K562 (cell line): Measurements from ENCODE around the gene DAB2IP. TPM values are rescaled to one million over a fixed set of nuclear protein-coding genes. Genes with fewer than 3 reads are reported as not detected.

Experiments
- ATAC-seq: fragments of 200-7000 bp; cut with Tn5 transposase; 3 replicates; pipeline ENCODE4 v1.9.1; 2020; ENCODE audit warnings: moderate library complexity
- BruUV-seq: library from RNA; stranded (reverse); fragments of 400-500 nt; replicated peaks from 2 replicates; lab custom pipeline; 2021; lab: Mats Ljungman, UMichigan
- CTCF ChIA-PET: fragments of 300-600 bp; formaldehyde crosslinking; extraction: SDS; loops from one replicate; lab custom pipeline; 2021; ENCODE audit warnings: low intra/inter-chr PET ratio; lab: Yijun Ruan, JAX
- POLR2A ChIA-PET: fragments of 300-600, 350-650 bp; sonication (Branson Sonifier 250); formaldehyde crosslinking; extraction: SDS; loops from one replicate; lab custom pipeline; 2021; ENCODE audit warnings: antibody characterized with exemption, inconsistent platforms; lab: Yijun Ruan, JAX
- DNase-seq, 4 experiments: peaks; one replicate each; pipeline versions ENCODE4 v3.0.0 to v3.0.0-alpha.2; 2011 to 2018; ENCODE audit warnings: low spot score in 3 of 4, mixed read lengths in 3 of 4; ENCODE audit errors: extremely low read depth in 1 of 4
- FAIRE-seq: peaks from 2 replicates; lab custom pipeline; 2011; peaks lifted over from hg19 to GRCh38; lab: Jason Lieb, UNC
- H2AFZ ChIP-seq: 2 replicates; pipeline ENCODE4 v1.6.0; 2011; ENCODE audit warnings: low read depth, low read length, control low read depth, inconsistent platforms
- H3K27ac ChIP-seq: fragments of 200-600 bp; 3 replicates; pipeline ENCODE4 v1.8.0; 2011; ENCODE audit warnings: low read depth, mild to moderate bottlenecking, control low read depth, inconsistent platforms, low read length, moderate library complexity, mixed read lengths; ENCODE audit errors: extremely low read depth
- H3K27me3 ChIP-seq, 2 experiments: fragments of 300-600 bp in 1 of 2; 2 replicates in 1 of 2; 3 replicates in 1 of 2; pipeline versions ENCODE4 v1.6.0 to v1.8.0; 2011; ENCODE audit warnings: inconsistent platforms in 2 of 2, low read length in 2 of 2, mild to moderate bottlenecking in 1 of 2, mixed read lengths in 1 of 2, moderate library complexity in 1 of 2; ENCODE audit not compliant: control insufficient read depth in 2 of 2, insufficient read depth in 2 of 2
- H3K36me3 ChIP-seq: fragments of 300-600 bp; 3 replicates; pipeline ENCODE4 v1.8.0; 2011; ENCODE audit warnings: mild to moderate bottlenecking, low read length, inconsistent platforms; ENCODE audit not compliant: control insufficient read depth, insufficient read depth
- H3K4me1 ChIP-seq, 2 experiments: fragments of 200-600 bp in 1 of 2; replicated peaks in 1 of 2; 2 replicates in 1 of 2; 3 replicates in 1 of 2; pipeline versions ENCODE4 v1.5.1 to v1.8.0; 2011; ENCODE audit warnings: inconsistent platforms in 2 of 2, low read length in 2 of 2, mild to moderate bottlenecking in 1 of 2, mixed read lengths in 1 of 2, moderate library complexity in 1 of 2; ENCODE audit not compliant: control insufficient read depth in 2 of 2, insufficient read depth in 2 of 2
- H3K4me2 ChIP-seq: 2 replicates; pipeline ENCODE4 v1.6.1; 2011; ENCODE audit warnings: low read length, control low read depth, inconsistent platforms, mixed read lengths; ENCODE audit not compliant: insufficient read depth
- H3K4me3 ChIP-seq: fragments of 200-600 bp; sonication (generic), shearing (Covaris generic); 2 replicates; pipeline ENCODE4 v1.5.1; 2016; ENCODE audit warnings: control low read depth, inconsistent platforms
- H3K79me2 ChIP-seq: fragments of 200-600 bp; 3 replicates; pipeline ENCODE4 v1.8.0; 2011; ENCODE audit warnings: low read length, inconsistent platforms; ENCODE audit not compliant: control insufficient read depth, insufficient read depth
- H3K9ac ChIP-seq, 2 experiments: 2 replicates each; pipeline versions ENCODE4 v1.6.0 to v1.6.1; 2011; ENCODE audit warnings: low read depth in 2 of 2, low read length in 2 of 2, control low read depth in 1 of 2, inconsistent platforms in 1 of 2, mild to moderate bottlenecking in 1 of 2, mixed read lengths in 1 of 2; ENCODE audit not compliant: insufficient read depth in 1 of 2
- H3K9me1 ChIP-seq: one replicate; pipeline ENCODE4 v1.6.0; 2011; ENCODE audit warnings: inconsistent platforms, mild to moderate bottlenecking, low read length, moderate library complexity; ENCODE audit not compliant: control insufficient read depth, insufficient read depth
- H3K9me3 ChIP-seq: replicated peaks from 2 replicates; pipeline ENCODE4 v1.5.1; 2011; ENCODE audit warnings: low read depth, low read length, inconsistent platforms; ENCODE audit not compliant: control insufficient read depth, insufficient read depth
- H4K20me1 ChIP-seq: replicated peaks from 2 replicates; pipeline ENCODE4 v1.6.1; 2011; ENCODE audit warnings: low read length, inconsistent platforms, mixed read lengths; ENCODE audit not compliant: control insufficient read depth, insufficient read depth
- ATF7 ChIP-seq: fragments of 450-650 bp; IDR thresholded peaks from 2 replicates; pipeline ENCODE4 v1.7.1; 2014; ENCODE audit warnings: mild to moderate bottlenecking, moderate library complexity
- GABPB1 ChIP-seq: sonication (generic); formaldehyde crosslinking; IDR thresholded peaks from 2 replicates; pipeline ENCODE4 v1.8.0; 2022; ENCODE audit warnings: mild to moderate bottlenecking, missing genetic modification reagents
- GATA2 ChIP-seq: sonication (generic); formaldehyde crosslinking; IDR thresholded peaks from 2 replicates; pipeline ENCODE4 v1.4.0; 2020; ENCODE audit warnings: mild to moderate bottlenecking, missing genetic modification reagents
- MCM7 ChIP-seq, 2 experiments: fragments of 450-650 bp; IDR thresholded peaks; 2 replicates each; pipeline ENCODE4 v1.6.1; 2016 to 2018
- NFE2L1 ChIP-seq: fragments of 450-650 bp; IDR thresholded peaks from 2 replicates; pipeline ENCODE4 v1.6.1; 2016; ENCODE audit warnings: missing genetic modification characterization, low read depth, mild to moderate bottlenecking, missing compliant biosample characterization, moderate library complexity, borderline replicate concordance
- POLR2AphosphoS2 ChIP-seq: IDR thresholded peaks from 2 replicates; pipeline ENCODE4 v1.6.1; 2012; ENCODE audit warnings: low read length, improper control_type of control experiment
- RAD51 ChIP-seq: fragments of 450-650 bp; IDR thresholded peaks from 2 replicates; pipeline ENCODE4 v1.7.1; 2016; ENCODE audit warnings: low read depth, mild to moderate bottlenecking, borderline replicate concordance
- SLC30A9 ChIP-seq: fragments of 250-450 bp; sonication (Bioruptor Pico); IDR thresholded peaks from 2 replicates; pipeline ENCODE4 v1.8.0; 2022; ENCODE audit warnings: mild to moderate bottlenecking, moderate library complexity
- TCFL5 ChIP-seq: fragments of 250-450 bp; sonication (Bioruptor Pico); conservative IDR thresholded peaks from 2 replicates; pipeline ENCODE4 v1.6.1; 2021; ENCODE audit warnings: mild to moderate bottlenecking, moderate library complexity, matching md5 sums
- ZNF551 ChIP-seq: fragments of 250-450 bp; sonication (Bioruptor Pico); IDR thresholded peaks from 2 replicates; pipeline ENCODE4 v1.5.0; 2021; ENCODE audit warnings: mild to moderate bottlenecking, moderate library complexity
- WGBS: fragments of 100-300 bp; shearing (Covaris generic); methylation state at CpG from one replicate; pipeline ENCODE4 v1.1.6; 2016; ENCODE audit warnings: low coverage, mixed read lengths; ENCODE audit not compliant: insufficient coverage; ENCODE audit errors: missing lambda C conversion rate; 5-methylcytosine and 5-hydroxymethylcytosine counted together
- in situ Hi-C: fragments of 300-500 bp; cut with MboI; formaldehyde crosslinking; loops from 4 replicates; pipeline ENCODE4 v1.15.0; 2018; ENCODE audit warnings: inconsistent platforms, mixed read lengths
- intact Hi-C: fragments of 100-400 bp; cut with micrococcal nuclease; formaldehyde crosslinking; loops from 2 replicates; pipeline ENCODE4 v1.14.2; 2022
- polyA plus RNA-seq, 8 experiments: library from polyadenylated mRNA; depleted of rRNA in 4 of 8; stranded (reverse) in 5 of 8; unstranded in 3 of 8; fragments of >200 nt; fragmentation: Nextera tagmentation in 2 of 8; fragmentation: Illumina TruSeq in 1 of 8; extraction: Ambion mirVana in 2 of 8; extraction: Trizol in 1 of 8; gene quantifications; 2 replicates each; pipeline versions ENCODE4 v1.2.1 to v1.2.3, GENCODE V29; 2011 to 2014; ENCODE audit warnings: inconsistent platforms in 1 of 8, missing spikeins in 1 of 8
- total RNA-seq, 7 experiments: library from RNA; depleted of rRNA in 6 of 7; stranded (reverse); fragments of >200 nt in 6 of 7; fragmentation: Illumina TruSeq in 2 of 7; extraction: Trizol in 2 of 7; gene quantifications; 2 replicates each; pipeline versions ENCODE4 v1.2.1 to v1.2.3, GENCODE V29; 2011 to 2021; ENCODE audit warnings: low replicate concordance in 1 of 7
- TF ChIP-seq, protein P1 (sequence below), 2 experiments: fragments of 450-650 bp; conservative IDR thresholded peaks; 2 replicates each; pipeline ENCODE4 v1.6.1; 2017; ENCODE audit warnings: mild to moderate bottlenecking in 2 of 2, moderate library complexity in 2 of 2

The DAB2IP gene
- total and polyA plus RNA-seq, 9 of the 15 experiments (the other 6 are each of a cell fraction or from before 2014, with no cell fraction given) = 0.04 to 0.31 (median 0.08) TPM; not detected in 5

DNA sequence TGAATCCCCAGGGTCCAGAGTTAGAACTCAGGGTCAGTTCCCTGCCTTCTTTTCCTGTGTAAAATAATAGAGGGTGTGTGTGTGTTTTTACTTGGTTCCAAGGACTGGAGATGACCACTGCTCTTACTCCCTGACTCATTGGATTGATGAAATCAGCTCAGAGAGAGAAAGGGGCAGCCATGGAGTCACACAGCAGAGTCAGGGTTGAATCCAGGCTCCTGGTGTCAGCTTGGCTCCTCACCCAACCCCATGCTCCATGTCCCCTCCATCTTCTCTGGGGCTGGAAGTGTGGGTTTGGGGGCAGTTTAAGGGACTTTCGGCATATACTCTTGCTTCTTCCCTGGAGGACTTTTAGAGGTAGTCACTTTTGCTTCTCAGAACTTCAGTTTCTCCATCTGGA is 21.6 kb downstream of the DAB2IP start:
- 0 out of 2 replicates have a peak, but pooled peaks cover 5% of the 10 kb centered on the region for H4K20me1 ChIP-seq
- no peak overlapping the region for H3K27ac ChIP-seq
- H3K9me3 ChIP-seq = no peaks in the 10 kb centered on the region
- H3K36me3 ChIP-seq = no peaks in the 10 kb centered on the region
- H3K4me3 ChIP-seq = no peak overlapping the region
- H2AFZ ChIP-seq = no peak overlapping the region
- in situ Hi-C loops (no loop called here), intact Hi-C loops (no loop called here)
- ATAC-seq (no peak), FAIRE-seq (no peak), DNase-seq (no peak)
- H3K4me1 ChIP-seq = no peaks in the 10 kb centered on the region
- H3K79me2 ChIP-seq = no peaks in the 10 kb centered on the region
- TF ChIP-seq TCFL5 (CRISPR knock-in tag) = no peak
- TF ChIP-seq GATA2 (CRISPR knock-in tag) = no peak
- TF ChIP-seq MCM7 (IDR thresholded peaks at IDR 0.05) = no peak
- TF ChIP-seq POLR2AphosphoS2 = no peak
- TF ChIP-seq RAD51 = no peak
- TF ChIP-seq ZNF551 (CRISPR knock-in tag) = no peak
- no peak for TF ChIP-seq SLC30A9 (CRISPR knock-in tag)
- TF ChIP-seq, protein P1, sequence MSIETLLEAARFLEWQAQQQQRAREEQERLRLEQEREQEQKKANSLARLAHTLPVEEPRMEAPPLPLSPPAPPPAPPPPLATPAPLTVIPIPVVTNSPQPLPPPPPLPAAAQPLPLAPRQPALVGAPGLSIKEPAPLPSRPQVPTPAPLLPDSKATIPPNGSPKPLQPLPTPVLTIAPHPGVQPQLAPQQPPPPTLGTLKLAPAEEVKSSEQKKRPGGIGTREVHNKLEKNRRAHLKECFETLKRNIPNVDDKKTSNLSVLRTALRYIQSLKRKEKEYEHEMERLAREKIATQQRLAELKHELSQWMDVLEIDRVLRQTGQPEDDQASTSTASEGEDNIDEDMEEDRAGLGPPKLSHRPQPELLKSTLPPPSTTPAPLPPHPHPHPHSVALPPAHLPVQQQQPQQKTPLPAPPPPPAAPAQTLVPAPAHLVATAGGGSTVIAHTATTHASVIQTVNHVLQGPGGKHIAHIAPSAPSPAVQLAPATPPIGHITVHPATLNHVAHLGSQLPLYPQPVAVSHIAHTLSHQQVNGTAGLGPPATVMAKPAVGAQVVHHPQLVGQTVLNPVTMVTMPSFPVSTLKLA (conservative IDR thresholded peaks at IDR 0.05) = no peak
- no peak for TF ChIP-seq NFE2L1 (tag)
- TF ChIP-seq ATF7 = no peak
- TF ChIP-seq GABPB1 (CRISPR knock-in tag) = no peak
- peaks cover 2 to 42% of the 10 kb centered on the region in 2 experiments; a peak in 4 of 5 replicates for H3K27me3 ChIP-seq
- BruUV-seq = no TSS peak
- WGBS = 0% methylated on average over 1 of the region's 1 CpG
- ChIA-PET CTCF (no interaction called here), POLR2A (interaction anchor here (1.2 kb wide), 1 partner anchor 15 kb away, joined by 3 read pairs; no protein-coding TSS in a partner anchor)
- no peak overlapping the region for H3K9ac ChIP-seq
- no peaks in the 10 kb centered on the region for H3K9me1 ChIP-seq
- no peak overlapping the region for H3K4me2 ChIP-seq
